Measurements from ENCODE around the gene ENTR1.

Gene ENTR1

DNA sequence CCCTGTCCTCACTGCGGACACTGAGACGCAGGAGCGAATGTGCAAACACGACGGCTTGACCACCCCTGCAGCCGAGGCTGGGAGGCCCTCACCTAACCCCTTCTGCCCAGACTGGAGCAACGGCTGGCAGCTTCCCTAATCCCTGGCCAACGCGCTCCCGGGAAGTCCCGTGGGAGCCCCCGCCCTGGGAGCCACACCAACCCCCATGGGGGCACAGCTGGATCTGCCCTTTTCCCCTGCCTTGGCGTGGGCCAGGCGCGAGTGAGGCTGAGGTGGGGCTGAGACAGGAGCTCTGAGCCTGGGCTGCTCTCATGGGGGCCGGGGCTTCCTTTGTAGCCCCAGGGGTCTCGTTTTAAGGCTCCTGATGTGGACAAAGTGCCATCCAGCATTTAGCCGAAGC lies 42.2 kb downstream of the ENTR1 start:
- in situ Hi-C loops (cut with HindIII; ENCODE audit: low pct_ligation_motif_present, low sequenced_read_pairs): no loop called here
- DNase-seq: no peak
- H3K27me3 ChIP-seq (replicated peaks): no peaks in the 10 kb centered on the region
- H3K4me3 ChIP-seq (ENCODE audit: low read depth, low read length): no peak overlapping the region
- H3K36me3 ChIP-seq (replicated peaks): no peaks in the 10 kb centered on the region
- TF ChIP-seq, protein P1, sequence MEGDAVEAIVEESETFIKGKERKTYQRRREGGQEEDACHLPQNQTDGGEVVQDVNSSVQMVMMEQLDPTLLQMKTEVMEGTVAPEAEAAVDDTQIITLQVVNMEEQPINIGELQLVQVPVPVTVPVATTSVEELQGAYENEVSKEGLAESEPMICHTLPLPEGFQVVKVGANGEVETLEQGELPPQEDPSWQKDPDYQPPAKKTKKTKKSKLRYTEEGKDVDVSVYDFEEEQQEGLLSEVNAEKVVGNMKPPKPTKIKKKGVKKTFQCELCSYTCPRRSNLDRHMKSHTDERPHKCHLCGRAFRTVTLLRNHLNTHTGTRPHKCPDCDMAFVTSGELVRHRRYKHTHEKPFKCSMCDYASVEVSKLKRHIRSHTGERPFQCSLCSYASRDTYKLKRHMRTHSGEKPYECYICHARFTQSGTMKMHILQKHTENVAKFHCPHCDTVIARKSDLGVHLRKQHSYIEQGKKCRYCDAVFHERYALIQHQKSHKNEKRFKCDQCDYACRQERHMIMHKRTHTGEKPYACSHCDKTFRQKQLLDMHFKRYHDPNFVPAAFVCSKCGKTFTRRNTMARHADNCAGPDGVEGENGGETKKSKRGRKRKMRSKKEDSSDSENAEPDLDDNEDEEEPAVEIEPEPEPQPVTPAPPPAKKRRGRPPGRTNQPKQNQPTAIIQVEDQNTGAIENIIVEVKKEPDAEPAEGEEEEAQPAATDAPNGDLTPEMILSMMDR (IDR thresholded peaks at IDR 0.05; ENCODE audit: low read depth, low read length, missing control alignments): no peak
- H3K27ac ChIP-seq: no peak overlapping the region

DNA sequence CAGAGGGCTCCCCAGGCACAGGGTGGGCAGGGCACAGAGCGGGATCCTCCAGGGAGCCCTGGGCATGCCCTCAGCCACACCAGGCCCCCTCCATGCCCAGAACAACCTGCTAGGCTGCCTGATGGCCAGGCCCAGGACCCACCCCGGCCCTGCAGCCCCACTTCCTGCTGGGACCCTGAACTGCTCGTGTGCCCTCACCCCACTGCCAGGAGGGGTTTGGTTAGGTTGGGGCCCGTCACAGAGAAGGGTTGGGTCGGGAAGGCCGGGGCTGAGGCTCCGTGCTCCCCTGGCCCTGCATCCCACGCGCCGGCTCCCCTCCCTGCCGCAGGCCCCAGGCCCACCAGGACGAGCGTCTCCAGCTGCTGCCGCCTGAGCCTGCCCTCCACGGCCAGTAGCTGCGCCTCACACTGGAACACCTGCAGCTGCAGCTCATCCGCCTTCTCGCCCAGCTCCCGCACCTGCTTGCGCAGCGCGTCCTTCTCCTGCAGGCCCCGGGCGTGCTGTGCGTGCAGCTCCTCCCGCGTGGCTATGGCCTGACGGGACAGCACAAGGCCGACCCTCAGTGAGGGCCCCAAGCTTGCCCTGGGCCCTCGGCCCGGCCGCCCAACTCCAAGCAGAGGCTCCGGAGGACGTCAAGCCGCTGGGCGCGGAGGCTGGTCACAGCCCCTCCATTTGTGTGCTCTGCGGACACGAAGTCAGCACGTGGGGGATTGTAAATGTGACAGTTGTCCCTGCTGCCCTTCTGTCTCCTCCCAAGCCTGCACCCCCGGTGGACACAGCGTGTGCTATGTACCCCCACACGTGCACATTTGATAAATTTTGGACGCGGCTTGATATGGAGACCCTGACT lies 42.9 kb downstream of the ENTR1 start:
- H3K27me3 ChIP-seq (replicated peaks): no peaks in the 10 kb centered on the region
- in situ Hi-C loops (cut with HindIII; ENCODE audit: low pct_ligation_motif_present, low sequenced_read_pairs): no loop called here
- H3K27ac ChIP-seq: no peak overlapping the region
- TF ChIP-seq, protein P1 (IDR thresholded peaks at IDR 0.05; ENCODE audit: low read depth, low read length, missing control alignments): no peak
- H3K36me3 ChIP-seq (replicated peaks): no peaks in the 10 kb centered on the region
- DNase-seq: no peak
- H3K4me3 ChIP-seq (ENCODE audit: low read depth, low read length): no peak overlapping the region

DNA sequence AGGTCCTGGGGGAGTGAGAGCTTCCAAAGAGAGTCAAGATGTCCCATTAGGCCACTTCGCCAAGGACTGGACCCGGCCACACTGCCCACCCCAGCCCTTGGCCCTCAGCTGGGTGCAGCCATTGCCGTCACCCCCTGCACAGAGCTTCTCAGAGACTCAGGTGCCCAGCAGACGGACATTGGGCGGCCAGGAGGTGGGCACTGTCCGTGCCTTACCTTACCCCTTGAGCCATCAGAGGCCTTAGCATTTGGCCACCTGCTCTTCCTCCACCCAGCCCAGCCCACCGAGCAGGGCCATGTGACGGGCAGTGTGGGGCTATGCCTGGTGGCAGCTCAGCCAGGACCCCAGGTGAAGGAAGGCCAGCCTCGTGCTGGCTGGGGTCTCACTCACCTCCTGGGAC lies 43.6 kb downstream of the ENTR1 start:
- H3K27me3 ChIP-seq (replicated peaks): no peaks in the 10 kb centered on the region
- H3K36me3 ChIP-seq (replicated peaks): no peaks in the 10 kb centered on the region
- H3K4me3 ChIP-seq (ENCODE audit: low read depth, low read length): no peak overlapping the region
- in situ Hi-C loops (cut with HindIII; ENCODE audit: low pct_ligation_motif_present, low sequenced_read_pairs): no loop called here
- no peak overlapping the region for H3K27ac ChIP-seq
- no peak for DNase-seq
- TF ChIP-seq, protein P1 (IDR thresholded peaks at IDR 0.05; ENCODE audit: low read depth, low read length, missing control alignments): no peak

DNA sequence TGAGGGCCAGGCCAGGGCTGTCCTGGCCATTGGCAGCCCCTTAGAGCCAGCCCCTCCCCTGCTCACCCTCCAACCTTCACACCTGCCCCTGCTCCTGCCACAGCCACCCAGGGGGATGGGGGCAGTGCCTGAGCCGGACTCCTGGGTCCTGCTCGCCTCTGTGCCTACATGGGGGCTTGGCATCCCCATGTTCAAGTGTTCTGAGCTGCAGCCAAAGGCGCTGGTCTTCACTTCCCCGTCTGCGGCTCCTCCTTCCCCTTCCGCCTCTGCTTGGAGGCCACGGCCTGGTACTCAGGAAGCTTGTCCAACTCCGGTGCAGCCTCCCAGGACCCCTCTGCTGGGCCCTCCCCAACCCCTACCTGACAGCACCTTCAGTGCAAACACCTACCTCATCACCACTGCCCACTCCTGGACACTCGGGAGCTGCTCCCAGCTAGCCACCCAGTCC lies 44.6 kb downstream of the ENTR1 start:
- no peaks in the 10 kb centered on the region for H3K36me3 ChIP-seq (replicated peaks)
- no peaks in the 10 kb centered on the region for H3K27me3 ChIP-seq (replicated peaks)
- H3K4me3 ChIP-seq (ENCODE audit: low read depth, low read length): no peak overlapping the region
- TF ChIP-seq, protein P1 (IDR thresholded peaks at IDR 0.05; ENCODE audit: low read depth, low read length, missing control alignments): no peak
- no peak overlapping the region for H3K27ac ChIP-seq
- no peak for DNase-seq
- in situ Hi-C loops (cut with HindIII; ENCODE audit: low pct_ligation_motif_present, low sequenced_read_pairs): no loop called here

DNA sequence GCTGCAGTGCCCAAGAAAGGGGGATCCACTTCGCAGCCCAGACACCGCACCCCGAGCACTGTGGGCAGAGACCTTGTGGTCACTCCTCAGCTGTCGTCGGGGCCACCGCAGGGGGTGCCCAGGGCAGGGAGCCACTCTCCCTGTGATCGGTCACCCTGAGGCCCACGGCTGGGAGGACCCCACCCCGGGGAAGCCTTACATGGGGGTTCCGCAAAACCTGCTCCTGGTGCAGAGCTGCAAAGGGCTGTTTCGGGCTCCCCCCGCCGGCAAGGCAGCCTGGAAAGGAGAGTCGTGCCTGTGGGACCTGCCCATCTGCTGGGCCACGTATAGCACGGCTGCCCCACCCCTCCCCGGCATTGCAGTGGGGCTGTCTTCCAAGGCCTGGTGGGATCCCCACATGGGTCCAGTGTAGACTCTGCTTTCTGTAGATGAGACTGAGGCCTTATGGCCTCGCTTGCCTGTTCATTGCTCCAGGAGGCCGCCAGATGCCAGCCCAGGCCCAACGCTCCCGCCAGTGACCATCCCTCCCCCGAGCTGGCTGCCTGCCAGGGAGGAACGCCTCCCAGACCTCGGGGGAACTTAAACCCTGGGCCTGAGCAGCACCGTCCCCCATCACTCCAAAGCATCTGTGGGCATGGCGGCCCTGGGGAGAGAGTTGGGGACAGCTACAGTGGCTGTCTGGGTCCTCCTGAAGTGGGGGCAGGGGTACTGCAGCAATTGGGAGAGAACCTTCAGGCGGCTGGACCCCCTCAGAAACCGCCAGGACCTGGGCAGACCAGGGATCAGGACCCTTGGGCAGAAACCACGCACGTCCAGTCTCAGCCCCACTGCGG lies 45.3 kb downstream of the ENTR1 start:
- Histone ChIP-seq H3K27ac (no peak overlapping the region), H3K36me3 (replicated peaks) (no peaks in the 10 kb centered on the region), H3K27me3 (replicated peaks) (no peaks in the 10 kb centered on the region), H3K4me3 (ENCODE audit: low read depth, low read length) (no peak overlapping the region)
- no peak for DNase-seq
- in situ Hi-C loops (cut with HindIII; ENCODE audit: low pct_ligation_motif_present, low sequenced_read_pairs): no loop called here
- TF ChIP-seq, protein P1 (IDR thresholded peaks at IDR 0.05; ENCODE audit: low read depth, low read length, missing control alignments): no peak

Measured in brain microvascular endothelial cell (primary cell).